SJCRH30 (cell line): ENCODE results near the gene CNTNAP2. TPM values are rescaled to one million over a fixed set of nuclear protein-coding genes. Genes with fewer than 3 reads are reported as not detected.

Source experiments
- DNase-seq, 2 experiments: peaks; one replicate each; pipeline ENCODE4 v3.0.0-alpha.2; 2015 to 2020
- H3K27ac ChIP-seq: fragments of 250-450 bp; sonication (Bioruptor Pico); 2 replicates; pipeline ENCODE4 v1.5.1; 2020; ENCODE audit warnings: mild to moderate bottlenecking, moderate library complexity
- H3K27me3 ChIP-seq: fragments of 250-450 bp; sonication (Bioruptor Pico); 2 replicates; pipeline ENCODE4 v1.5.1; 2020; ENCODE audit warnings: mild to moderate bottlenecking, moderate library complexity
- H3K36me3 ChIP-seq: fragments of 250-450 bp; sonication (Bioruptor Pico); 2 replicates; pipeline ENCODE4 v1.5.1; 2020; ENCODE audit warnings: mild to moderate bottlenecking, moderate library complexity
- H3K4me1 ChIP-seq: fragments of 250-450 bp; sonication (Bioruptor Pico); 2 replicates; pipeline ENCODE4 v1.5.1; 2020; ENCODE audit warnings: mild to moderate bottlenecking, moderate library complexity
- H3K4me3 ChIP-seq: fragments of 250-450 bp; sonication (Bioruptor Pico); 2 replicates; pipeline ENCODE4 v1.5.1; 2020; ENCODE audit warnings: mild to moderate bottlenecking, moderate library complexity
- H3K9me3 ChIP-seq: fragments of 250-450 bp; sonication (Bioruptor Pico); replicated peaks from 2 replicates; pipeline ENCODE4 v1.5.1; 2020; ENCODE audit warnings: mild to moderate bottlenecking, moderate library complexity
- total RNA-seq: library from RNA; depleted of rRNA; stranded (reverse); fragments of >200 nt; shearing (Covaris generic); gene quantifications from 2 replicates; pipeline ENCODE4 v1.2.3, GENCODE V29; 2014

CNTNAP2 gene
- total RNA-seq, 1 experiment from 2014 or later = not detected

- H3K4me3 ChIP-seq = no peak overlapping the region
- DNase-seq = no peak
- H3K27ac ChIP-seq = no peak overlapping the region
- no peaks in the 10 kb centered on the region for H3K4me1 ChIP-seq
- 0 out of 2 replicates have a peak, but pooled peaks cover 3% of the 10 kb centered on the region for H3K27me3 ChIP-seq
- no peaks in the 10 kb centered on the region for H3K36me3 ChIP-seq
- H3K9me3 ChIP-seq = no peaks in the 10 kb centered on the region
These were observed 2349.5 kb downstream of the CNTNAP2 start for GRCh38 chr7:148466120-148466519.

- H3K9me3 ChIP-seq = no peaks in the 10 kb centered on the region
- H3K4me3 ChIP-seq = no peak overlapping the region
- no peak for DNase-seq
- no peak overlapping the region for H3K27ac ChIP-seq
- no peaks in the 10 kb centered on the region for H3K4me1 ChIP-seq
- H3K36me3 ChIP-seq = no peaks in the 10 kb centered on the region
- peaks cover 7% of the 10 kb centered on the region; the same call in 1 of the 2 replicates for H3K27me3 ChIP-seq
These were observed 2352.1 kb downstream of the CNTNAP2 start for GRCh38 chr7:148468700-148469098.
